Right ventricle myocardium inferior (tissue), 1 donor: ENCODE results near the gene DNAH9. TPM values are rescaled to one million over a fixed set of nuclear protein-coding genes. Genes with fewer than 3 reads are reported as not detected.

Source experiments
- ATAC-seq: fragments of 200-7000 bp; cut with Tn5 transposase; one replicate; pipeline ENCODE4 v1.9.1; 2020; ENCODE audit warnings: mild to moderate bottlenecking, moderate library complexity
- DNase-seq: peaks from one replicate; pipeline ENCODE4 v3.0.0; 2021; ENCODE audit errors: missing footprints
- intact Hi-C: fragments of 100-400 bp; cut with DNase I; formaldehyde crosslinking; loops from one replicate; pipeline ENCODE4 v1.11.0; 2022
- long read RNA-seq: library from polyadenylated mRNA; unstranded; transcript quantifications from one replicate; pipeline ENCODE4 v2.0.0, GENCODE V29; 2021
- total RNA-seq: library from RNA; stranded (reverse); fragmentation: NEBNext Ultra II Directional; extraction: Animal tissue kit (Norgen Biotek cat#: 25700); gene quantifications from one replicate; pipeline ENCODE4 v1.2.1, GENCODE V29; 2021
- donor health status: DM: no; HTN: yes; CAD: no; lungs with severe emphysema.

DNAH9 gene, protein sequence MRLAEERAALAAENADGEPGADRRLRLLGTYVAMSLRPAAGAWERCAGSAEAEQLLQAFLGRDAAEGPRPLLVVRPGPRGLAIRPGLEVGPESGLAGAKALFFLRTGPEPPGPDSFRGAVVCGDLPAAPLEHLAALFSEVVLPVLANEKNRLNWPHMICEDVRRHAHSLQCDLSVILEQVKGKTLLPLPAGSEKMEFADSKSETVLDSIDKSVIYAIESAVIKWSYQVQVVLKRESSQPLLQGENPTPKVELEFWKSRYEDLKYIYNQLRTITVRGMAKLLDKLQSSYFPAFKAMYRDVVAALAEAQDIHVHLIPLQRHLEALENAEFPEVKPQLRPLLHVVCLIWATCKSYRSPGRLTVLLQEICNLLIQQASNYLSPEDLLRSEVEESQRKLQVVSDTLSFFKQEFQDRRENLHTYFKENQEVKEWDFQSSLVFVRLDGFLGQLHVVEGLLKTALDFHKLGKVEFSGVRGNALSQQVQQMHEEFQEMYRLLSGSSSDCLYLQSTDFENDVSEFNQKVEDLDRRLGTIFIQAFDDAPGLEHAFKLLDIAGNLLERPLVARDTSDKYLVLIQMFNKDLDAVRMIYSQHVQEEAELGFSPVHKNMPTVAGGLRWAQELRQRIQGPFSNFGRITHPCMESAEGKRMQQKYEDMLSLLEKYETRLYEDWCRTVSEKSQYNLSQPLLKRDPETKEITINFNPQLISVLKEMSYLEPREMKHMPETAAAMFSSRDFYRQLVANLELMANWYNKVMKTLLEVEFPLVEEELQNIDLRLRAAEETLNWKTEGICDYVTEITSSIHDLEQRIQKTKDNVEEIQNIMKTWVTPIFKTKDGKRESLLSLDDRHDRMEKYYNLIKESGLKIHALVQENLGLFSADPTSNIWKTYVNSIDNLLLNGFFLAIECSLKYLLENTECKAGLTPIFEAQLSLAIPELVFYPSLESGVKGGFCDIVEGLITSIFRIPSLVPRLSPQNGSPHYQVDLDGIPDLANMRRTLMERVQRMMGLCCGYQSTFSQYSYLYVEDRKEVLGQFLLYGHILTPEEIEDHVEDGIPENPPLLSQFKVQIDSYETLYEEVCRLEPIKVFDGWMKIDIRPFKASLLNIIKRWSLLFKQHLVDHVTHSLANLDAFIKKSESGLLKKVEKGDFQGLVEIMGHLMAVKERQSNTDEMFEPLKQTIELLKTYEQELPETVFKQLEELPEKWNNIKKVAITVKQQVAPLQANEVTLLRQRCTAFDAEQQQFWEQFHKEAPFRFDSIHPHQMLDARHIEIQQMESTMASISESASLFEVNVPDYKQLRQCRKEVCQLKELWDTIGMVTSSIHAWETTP (N-terminal part only)
- not detected for total RNA-seq
- long read RNA-seq = 0 reads

DNA sequence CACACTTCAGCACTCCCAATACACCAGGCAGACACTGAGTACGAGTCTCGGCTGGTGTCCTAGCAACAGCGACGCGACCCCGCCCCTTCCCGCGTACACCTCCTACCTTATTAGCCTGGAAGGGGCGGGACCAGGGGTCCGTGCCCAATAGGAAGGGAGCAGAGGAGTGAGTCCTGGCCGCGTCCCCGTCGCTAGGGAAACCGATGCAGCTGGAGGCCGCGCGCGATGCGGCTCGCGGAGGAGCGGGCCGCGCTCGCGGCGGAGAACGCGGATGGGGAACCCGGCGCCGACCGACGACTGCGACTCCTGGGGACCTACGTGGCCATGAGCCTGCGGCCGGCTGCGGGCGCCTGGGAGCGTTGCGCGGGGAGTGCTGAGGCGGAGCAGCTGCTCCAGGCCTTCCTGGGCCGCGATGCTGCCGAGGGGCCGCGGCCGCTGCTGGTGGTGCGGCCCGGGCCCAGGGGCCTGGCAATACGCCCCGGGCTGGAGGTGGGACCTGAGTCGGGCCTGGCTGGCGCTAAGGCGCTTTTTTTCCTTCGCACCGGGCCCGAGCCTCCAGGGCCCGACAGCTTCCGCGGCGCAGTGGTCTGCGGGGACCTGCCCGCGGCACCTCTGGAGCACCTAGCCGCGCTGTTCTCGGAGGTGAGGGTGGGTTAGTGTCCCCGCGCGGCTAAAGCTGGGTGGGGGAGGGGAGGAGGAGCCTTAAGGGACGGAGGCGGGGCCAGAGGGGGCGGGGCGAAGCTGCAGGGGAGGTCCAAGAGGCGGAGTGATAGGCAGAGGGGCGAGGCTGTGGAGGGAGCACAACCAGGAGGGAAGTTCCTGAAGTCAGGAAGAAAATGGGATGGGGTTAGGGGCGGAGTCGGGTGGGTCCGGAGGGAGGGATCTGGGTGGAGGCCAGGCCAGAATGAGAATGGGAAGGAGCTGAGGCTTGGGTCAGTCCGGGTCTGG is at the start of gene DNAH9:
Gene DNAH9 (plus strand): TSS at position 197 of the 948 bp plus-strand sequence. CDS start 29 bp downstream, at position 226.
- intact Hi-C loops = no loop called here
- peak; percentile 99 for ATAC-seq
- DNase-seq = peak; percentile 96

DNA sequence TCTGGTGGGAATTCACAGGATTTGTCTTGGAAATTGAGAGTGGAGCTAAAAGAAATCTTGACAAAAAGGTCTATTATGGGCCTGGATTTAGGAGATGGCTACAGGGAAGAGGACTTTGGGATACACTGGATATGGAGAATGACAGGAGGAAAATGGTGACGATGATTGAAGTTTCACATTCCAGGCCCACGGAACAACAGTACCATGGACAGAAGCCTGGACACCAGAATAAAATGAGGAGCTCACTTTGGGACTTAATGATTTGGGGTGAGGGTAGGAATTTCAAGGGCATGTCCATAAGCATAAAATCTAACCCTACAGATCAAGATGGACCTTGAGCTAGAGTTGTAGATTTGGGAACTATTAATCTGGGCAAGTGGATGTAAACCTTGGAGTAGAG is 47.8 kb upstream of the DNAH9 start:
- intact Hi-C loops = no loop called here
- no peak for DNase-seq
- no peak for ATAC-seq

DNA sequence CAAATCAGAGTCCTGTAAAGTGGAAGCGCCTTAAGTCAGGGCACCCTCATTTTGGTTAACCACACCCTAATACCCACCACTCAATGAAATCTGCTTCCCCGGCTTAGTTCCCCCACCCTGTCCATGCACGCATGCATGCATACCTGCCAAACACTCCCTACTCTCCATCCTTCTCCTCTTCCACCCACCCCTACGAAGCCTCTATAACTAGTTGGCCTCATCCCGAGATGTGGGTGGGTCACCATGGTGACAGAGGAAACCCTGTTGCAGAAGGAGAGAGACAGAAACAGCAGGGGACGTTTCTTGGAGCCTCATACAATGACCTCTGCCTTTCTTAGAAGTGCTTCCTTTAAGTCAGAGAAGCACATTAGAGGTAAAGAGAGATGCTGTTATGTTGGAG is 46.8 kb upstream of the DNAH9 start:
- DNase-seq (no peak), ATAC-seq (no peak)
- intact Hi-C loops = no loop called here

DNA sequence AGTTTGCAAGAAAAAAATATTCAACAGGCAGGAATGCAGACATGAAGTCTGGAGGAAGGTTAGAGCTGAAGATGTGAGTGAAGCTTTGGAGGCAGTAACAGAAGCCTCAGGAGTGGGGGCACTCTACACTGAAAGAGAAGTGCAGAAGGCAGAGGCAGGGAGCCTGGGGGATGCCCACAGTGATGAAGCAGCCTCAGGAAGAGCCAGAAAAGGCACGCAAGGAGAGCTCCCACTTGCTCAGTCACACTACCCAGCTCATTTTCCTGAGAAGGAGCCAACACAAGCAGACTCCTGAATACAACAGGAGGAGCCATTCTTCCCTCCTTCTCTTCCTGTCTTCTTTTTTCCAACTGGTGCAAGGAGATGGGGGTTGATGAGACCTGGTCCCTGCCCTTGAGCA is 45.1 kb upstream of the DNAH9 start:
- ATAC-seq = no peak
- no peak for DNase-seq
- intact Hi-C loops = no loop called here

DNA sequence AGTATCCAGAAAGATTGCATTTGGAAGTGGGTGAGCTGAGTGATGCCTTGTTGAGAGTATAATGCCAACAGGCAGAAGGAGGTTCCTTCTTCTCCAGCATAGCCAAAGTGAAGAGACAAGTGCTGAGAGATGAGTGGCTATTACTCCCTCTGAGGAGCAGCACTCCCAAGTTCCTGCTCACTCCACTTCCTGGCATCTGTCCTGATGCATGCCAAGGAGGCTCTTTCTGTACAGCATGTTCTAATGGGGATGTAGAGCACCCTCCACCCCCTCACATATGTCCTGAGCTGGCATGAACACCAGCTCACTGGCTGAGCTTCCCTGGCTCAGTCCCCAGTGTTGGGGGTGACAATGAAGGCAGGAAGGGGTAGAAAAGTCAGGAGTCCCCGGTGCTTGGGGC is 44.2 kb upstream of the DNAH9 start:
- DNase-seq (no peak), ATAC-seq (no peak)

DNA sequence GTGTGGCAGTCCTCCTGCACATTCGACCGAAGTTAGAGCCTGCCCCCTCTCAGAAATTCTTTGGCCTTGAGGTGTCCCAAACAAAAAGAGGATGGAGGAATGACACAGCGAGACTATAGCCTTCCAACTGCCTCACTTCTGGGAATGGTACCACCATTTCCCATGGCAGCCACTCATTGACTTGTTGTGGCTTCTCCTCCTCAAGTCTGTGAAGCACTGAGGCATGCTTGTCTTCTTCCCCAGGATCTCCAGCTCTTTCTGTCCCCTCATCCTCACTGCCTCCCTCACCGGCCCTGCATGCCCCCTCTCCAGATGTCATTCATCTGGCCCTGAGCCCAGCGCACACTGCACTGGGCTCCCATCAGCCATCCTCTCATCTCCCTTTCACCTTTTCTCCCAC is 43.7 kb upstream of the DNAH9 start:
- ATAC-seq = no peak
- no peak for DNase-seq
- intact Hi-C loops = no loop called here

More for the DNA sequence above, 44.2 kb upstream of the DNAH9 start:
- intact Hi-C loops = no loop called here

DNA sequence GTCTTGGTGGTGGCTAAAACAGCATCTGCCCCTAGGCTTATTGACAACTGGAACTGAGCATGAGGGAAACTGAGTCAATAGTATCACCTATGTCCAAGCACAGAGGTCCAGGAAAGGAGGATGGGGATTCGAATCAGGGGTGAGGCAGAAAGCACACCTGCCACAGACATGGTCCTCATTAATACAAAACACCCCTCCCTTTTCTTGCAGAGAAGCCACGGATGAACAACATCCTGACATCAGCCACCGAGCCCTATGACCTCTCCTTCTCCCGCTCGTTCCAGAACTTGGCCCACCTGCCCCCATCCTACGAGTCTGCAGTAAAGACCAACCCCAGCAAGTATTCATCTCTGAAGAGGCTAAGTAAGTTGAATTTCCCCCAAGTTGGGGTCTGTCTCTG is 42.7 kb upstream of the DNAH9 start:
- DNase-seq (no peak), ATAC-seq (no peak)
- intact Hi-C loops = no loop called here

DNA sequence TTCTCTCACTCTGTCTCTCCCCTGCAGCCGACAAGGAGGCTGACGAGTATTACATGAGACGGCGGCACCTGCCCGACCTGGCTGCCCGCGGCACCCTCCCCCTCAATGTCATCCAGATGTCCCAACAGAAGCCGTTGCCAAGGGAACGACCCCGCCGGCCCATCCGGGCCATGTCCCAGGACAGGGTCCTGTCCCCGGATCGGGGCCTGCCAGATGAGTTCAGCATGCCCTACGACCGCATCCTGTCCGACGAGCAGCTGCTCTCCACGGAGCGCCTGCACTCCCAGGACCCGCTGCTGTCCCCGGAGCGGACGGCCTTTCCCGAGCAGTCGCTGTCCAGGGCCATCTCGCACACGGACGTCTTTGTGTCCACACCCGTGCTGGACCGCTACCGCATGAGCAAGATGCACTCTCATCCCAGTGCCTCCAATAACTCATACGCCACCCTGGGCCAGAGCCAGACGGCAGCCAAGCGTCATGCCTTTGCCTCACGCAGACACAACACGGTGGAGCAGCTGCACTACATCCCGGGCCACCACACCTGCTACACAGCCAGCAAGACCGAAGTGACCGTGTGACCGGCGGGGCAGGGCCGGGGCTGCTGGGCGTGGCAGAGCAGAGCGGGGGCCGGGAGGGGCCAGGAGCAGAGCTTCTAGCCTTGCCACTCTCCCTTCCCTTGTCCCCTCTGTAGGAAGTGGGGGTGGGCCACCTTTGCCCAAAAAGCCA is 40.4 kb upstream of the DNAH9 start:
- DNase-seq (no peak), ATAC-seq (no peak)
- intact Hi-C loops = no loop called here

DNA sequence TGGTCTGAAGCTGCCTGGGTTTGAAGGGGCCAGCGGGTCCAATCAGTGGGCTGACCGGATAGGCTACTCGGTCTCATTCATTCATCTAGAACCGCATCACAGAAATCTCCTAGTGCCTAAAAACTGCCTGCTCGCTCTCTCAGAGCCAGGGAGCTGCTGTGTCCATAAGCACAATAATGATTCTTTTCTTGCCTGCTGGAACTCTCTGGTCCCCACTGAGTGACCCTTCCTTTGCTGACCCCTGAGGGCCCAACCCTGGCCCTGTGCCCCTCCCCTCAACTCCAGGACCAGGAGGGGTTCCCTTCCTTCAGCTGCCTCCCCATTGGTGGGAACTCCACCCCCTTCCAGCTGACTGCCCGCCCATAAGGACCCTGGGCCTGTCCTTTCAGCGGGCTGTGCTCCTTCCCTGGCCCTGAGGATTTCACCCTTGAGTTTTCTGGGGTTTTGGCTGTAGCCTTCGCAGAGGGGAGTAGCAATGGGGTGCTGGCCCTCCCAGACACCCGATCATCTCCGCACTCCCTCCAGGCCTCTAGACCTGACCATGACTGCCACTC is 39.5 kb upstream of the DNAH9 start:
- intact Hi-C loops = no loop called here
- ATAC-seq (no peak), DNase-seq (no peak)

DNA sequence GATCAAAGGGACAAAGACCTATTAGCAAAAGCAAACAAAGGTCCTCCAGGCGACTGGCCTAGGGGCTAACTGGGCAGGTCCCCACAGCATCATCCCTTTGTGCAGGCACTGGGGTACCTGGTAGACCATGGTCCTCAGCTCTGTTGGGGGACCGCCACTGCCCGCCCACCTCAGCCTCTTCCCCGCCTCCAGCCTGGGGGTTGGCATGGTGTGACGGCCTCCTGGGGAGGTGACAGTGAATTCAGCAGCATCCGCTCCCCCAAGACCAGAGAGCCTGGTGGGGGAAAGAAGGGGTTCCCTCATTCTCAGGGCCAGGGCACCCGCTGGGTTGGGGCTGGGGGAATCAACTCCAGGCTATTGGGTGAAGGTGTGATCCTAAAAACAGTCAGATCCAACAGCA is 38.7 kb upstream of the DNAH9 start:
- intact Hi-C loops = no loop called here
- no peak for ATAC-seq

DNA sequence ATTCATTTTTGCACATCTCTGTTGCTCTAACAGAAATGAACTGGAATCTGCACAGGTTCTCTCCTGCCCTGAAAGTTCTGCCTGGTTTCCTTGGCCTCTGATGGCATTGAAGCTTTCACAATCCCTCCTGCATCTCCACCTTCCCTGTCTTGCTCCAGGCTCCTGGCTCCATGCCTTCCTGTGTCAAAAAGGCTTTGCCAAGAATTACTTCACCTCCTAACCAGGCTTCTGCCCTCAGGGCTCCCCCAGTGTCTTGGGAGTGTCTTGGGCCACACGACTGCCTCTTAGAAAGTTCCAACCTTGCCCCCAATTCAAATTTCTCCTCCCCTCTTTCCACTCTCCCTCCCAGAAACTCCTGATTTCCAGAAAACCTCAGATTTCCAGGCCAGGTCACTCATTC is 37.0 kb upstream of the DNAH9 start:
- DNase-seq (no peak), ATAC-seq (no peak)
- intact Hi-C loops = no loop called here

More for the DNA sequence above, 38.7 kb upstream of the DNAH9 start:
- no peak for DNase-seq

DNA sequence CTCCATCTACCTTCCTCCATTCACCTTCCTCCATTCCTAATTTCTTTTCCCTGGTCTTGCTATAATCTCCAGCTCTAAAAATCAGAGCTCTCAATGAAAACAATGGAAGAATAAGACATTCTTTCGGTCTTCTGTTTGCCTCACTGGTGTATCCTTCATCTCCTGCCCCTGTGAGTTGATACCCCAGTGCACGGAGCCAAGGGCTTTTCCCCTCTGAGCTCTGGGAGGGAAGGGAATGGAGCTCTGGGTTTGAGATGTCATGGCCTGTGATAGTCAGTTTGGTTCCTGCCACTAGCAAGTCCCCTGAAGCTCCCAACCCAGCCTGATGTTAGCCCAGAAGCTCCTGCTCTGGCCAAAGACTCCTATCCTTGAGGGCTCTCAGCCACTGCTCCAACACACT is 36.6 kb upstream of the DNAH9 start:
- intact Hi-C loops = no loop called here
- no peak for DNase-seq
- ATAC-seq = no peak

DNA sequence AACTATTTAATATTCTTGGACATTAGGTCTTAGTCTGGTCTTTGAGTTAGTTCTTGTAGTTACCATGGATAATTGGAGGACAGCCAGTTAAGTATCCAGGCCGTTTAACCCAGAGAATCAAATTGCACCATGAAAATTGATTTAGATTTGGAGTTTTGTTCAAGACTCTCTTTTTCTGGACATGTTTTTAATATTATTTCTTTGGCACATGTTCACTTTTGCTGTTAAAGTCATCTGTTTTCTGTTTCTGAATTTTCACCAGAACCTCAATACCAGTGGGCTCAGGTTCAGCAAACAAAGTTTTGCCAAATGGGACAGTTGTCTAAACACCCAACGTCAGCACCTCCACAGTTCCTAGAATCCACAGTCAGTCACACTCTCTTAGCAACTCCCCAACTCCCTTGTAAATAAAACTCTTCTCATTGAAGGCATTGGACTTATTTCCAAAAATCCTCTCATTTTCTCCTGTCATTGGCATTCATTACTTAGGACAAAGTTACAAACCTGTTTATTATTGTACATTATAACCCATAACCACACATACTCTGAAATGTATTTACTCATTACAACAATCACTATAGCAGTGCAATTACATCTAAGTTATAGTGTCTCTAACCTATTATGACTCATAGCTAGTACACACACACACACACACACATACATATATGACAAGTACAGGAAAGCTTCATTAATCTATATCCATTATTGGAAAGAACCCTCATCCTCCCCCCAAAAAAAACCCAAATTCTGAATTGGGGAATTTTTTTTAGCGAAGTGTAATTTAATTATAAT is 33.5 kb upstream of the DNAH9 start:
- DNase-seq (no peak), ATAC-seq (peak; percentile 72)
- intact Hi-C loops = no loop called here

DNA sequence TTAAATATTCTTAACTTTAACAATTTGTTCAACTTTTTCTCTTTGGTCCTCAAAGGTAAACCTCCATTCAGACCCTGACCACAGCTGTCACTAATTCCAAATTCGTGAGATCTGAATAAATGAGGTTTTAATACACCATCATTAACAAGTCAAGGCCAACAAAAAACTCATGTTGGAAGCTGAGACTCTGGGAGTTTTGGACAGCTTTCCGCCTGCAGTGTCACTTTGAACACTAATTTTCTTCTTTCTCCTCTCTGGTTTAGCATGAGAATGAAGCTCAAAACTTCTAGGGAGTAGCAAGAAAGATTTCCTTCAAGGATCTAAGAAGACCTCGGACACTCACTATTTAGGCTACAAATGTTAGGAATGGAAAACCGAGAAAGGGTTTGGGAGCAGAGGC is 32.7 kb upstream of the DNAH9 start:
- DNase-seq = no peak
- intact Hi-C loops = no loop called here
- ATAC-seq = no peak

DNA sequence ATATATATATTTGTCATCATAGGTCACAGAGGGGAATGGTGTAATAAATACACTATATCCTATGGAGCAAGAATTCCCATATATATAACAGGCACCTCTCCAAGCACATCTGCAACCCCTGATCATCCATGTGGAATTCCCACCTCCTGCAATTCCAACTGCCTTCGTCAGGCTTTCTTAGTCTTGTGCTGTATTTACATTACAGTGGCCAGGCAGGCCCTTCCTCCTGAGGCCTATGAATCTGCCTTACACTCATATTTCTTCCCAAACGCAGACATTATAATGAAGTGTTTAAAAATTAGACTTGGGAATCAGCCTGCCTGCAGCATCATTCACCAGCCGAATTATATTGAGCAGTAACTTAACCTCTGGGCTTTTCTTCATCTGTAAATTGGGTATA is 19.3 kb upstream of the DNAH9 start:
- intact Hi-C loops = no loop called here

DNA sequence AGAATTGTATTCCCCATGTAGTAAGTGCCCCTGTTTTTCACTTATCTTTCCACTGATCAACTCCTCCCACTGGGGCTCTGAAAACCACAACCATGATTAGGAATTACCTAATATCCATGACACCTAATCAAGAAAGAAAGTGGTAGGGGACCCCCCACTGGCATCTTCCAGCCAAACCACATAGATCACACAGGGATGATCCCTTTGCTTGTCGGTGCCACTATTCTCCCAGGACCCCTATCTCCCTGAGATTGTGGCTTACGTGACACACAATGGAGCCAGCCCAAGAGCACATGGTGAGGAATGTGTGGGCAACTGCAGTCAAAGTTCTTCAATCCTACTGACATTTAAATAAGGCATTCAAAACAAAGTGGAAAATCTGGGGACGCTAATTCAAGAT is 17.6 kb upstream of the DNAH9 start:
- no peak for DNase-seq
- no peak for ATAC-seq
- intact Hi-C loops = no loop called here

More for the DNA sequence above, 19.3 kb upstream of the DNAH9 start:
- DNase-seq (no peak), ATAC-seq (no peak)
